ENCODE results near the gene TCF19. TPM values are rescaled to one million over a fixed set of nuclear protein-coding genes. Genes with fewer than 3 reads are reported as not detected.
"Not testable (repeated sequence)": the region's sequence is repeated elsewhere in the genome, so short reads cannot be mapped to it uniquely, and the experiment has no call there.

Gene TCF19
- total and polyA plus RNA-seq, 2 experiments from 2014 or later = 18.3 to 28.4 TPM

DNA sequence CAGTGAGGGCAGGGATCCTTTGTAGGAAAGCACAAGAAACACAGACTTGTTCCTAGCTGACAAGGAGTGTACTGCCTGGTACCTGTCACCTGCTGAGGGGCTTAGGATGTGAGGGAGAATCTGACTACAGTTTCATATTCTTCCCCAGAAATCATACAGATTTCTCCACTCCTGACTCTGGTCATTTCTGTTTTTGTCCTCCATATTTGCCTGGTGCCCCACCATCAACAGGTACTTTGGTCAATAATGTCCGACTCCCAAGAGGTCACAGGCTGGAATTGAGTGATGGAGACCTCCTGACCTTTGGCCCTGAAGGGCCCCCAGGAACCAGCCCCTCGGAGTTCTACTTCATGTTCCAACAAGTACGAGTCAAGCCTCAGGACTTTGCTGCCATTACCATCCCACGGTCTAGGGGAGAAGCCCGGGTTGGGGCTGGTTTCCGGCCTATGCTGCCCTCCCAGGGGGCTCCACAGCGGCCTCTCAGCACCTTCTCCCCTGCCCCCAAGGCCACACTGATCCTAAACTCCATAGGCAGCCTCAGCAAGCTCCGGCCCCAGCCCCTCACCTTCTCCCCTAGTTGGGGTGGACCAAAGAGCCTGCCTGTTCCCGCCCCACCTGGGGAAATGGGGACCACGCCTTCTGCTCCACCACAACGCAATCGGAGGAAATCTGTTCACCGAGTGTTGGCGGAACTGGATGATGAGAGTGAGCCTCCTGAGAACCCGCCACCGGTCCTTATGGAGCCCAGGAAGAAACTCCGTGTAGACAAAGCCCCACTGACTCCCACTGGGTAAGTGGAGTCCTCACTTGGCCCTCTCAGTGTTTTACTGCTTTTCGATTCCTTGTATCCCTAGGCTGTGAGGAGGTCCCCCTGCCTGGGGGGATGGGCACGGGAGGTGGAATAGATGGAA, 3.1 kb downstream of the TCF19 start:
- no peaks in the 10 kb centered on the region for H3K9me3 ChIP-seq (ENCODE audit: low read depth)
- no peaks in the 10 kb centered on the region for H3K9me2 ChIP-seq (ENCODE audit: insufficient read depth)
- H3K27me3 ChIP-seq (replicated peaks; ENCODE audit: insufficient read depth) = no peaks in the 10 kb centered on the region
- no peak for DNase-seq
- H3K79me2 ChIP-seq (ENCODE audit: insufficient read depth) = peaks cover 15% of the 10 kb centered on the region
- no peak overlapping the region for H2AFZ ChIP-seq
- H3K9ac ChIP-seq = no peak overlapping the region
- peaks cover 4% of the 10 kb centered on the region; the same call in 1 of the 2 replicates for H3F3A ChIP-seq (ENCODE audit: insufficient read depth)
- in situ Hi-C loops (cut with MboI) = no loop called here
- H3K4me2 ChIP-seq (ENCODE audit: unreplicated experiment) = no peak overlapping the region
- TF ChIP-seq EZH2phosphoT487 (IDR thresholded peaks at IDR 0.05; ENCODE audit: insufficient read depth, low read depth) (no peak), EZH2 (IDR thresholded peaks at IDR 0.05; ENCODE audit: insufficient read depth, poor library complexity, severe bottlenecking) (no peak)
- H3K36me3 ChIP-seq (ENCODE audit: low read depth) = no peaks in the 10 kb centered on the region
- no peak overlapping the region for H3K27ac ChIP-seq
- 0 out of 2 replicates have a peak, but pooled peaks cover 3% of the 10 kb centered on the region for H3K4me1 ChIP-seq (ENCODE audit: insufficient read depth)
- 90 to 91% methylated on average over 17 to 19 of the region's 19 CpGs for WGBS, 2 experiments (ENCODE audit: low coverage in 1 of 2, low lambda C conversion rate in 2 of 2, missing lambda C conversion rate in 2 of 2)
- no peak overlapping the region for H3K4me3 ChIP-seq
- no peaks in the 10 kb centered on the region for H4K20me1 ChIP-seq (ENCODE audit: insufficient read depth)

DNA sequence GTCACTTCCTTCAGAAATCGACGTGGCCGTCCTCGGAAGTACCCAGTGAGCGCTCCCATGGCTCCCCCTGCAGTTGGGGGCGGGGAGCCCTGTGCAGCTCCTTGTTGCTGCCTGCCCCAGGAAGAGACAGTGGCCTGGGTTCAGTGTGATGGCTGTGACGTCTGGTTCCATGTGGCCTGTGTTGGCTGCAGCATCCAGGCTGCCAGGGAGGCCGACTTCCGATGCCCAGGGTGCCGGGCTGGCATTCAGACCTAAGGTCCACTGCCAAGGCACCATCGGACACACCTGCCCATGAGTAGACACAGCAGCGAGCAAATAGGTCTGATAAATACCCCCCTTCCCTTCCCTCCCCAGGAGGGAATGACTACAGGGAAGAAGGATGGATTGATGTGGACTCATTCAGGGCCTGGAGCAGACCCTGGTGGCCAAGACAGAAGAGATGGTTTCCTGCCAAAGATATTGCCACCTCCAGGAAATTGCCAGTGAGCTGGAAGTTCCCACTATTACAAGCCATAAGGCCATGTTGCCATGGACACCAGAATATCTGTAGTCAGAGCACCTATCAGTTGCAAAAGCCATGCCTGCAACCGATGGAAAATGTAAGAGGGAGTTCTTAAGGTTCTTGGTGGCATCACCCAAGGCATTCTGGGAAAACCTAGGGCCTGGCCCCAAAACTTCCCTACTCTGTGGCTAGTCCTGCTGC, 4.2 kb downstream of the TCF19 start:
- in situ Hi-C loops (cut with MboI) = no loop called here
- Histone ChIP-seq H3K27me3 (replicated peaks; ENCODE audit: insufficient read depth) (no peaks in the 10 kb centered on the region), H4K20me1 (ENCODE audit: insufficient read depth) (no peaks in the 10 kb centered on the region), H3K9me3 (ENCODE audit: low read depth) (no peaks in the 10 kb centered on the region), H3K4me3 (no peak overlapping the region), H3K27ac (no peak overlapping the region), H3K9ac (no peak overlapping the region), H3K9me2 (ENCODE audit: insufficient read depth) (no peaks in the 10 kb centered on the region), H2AFZ (no peak overlapping the region), H3K4me2 (ENCODE audit: unreplicated experiment) (no peak overlapping the region), H3K36me3 (ENCODE audit: low read depth) (no peaks in the 10 kb centered on the region), H3K79me2 (ENCODE audit: insufficient read depth) (peaks cover 15% of the 10 kb centered on the region), H3F3A (ENCODE audit: insufficient read depth) (peaks cover 4% of the 10 kb centered on the region; the same call in 1 of the 2 replicates), H3K4me1 (ENCODE audit: insufficient read depth) (0 out of 2 replicates have a peak, but pooled peaks cover 3% of the 10 kb centered on the region)
- no peak for TF ChIP-seq EZH2 (IDR thresholded peaks at IDR 0.05; ENCODE audit: insufficient read depth, poor library complexity, severe bottlenecking)
- TF ChIP-seq EZH2phosphoT487 (IDR thresholded peaks at IDR 0.05; ENCODE audit: insufficient read depth, low read depth) = no peak
- WGBS, 2 experiments (ENCODE audit: low coverage in 1 of 2, low lambda C conversion rate in 2 of 2, missing lambda C conversion rate in 2 of 2) = 88 to 92% methylated on average over 13 of the region's 13 CpGs
- no peak for DNase-seq

DNA sequence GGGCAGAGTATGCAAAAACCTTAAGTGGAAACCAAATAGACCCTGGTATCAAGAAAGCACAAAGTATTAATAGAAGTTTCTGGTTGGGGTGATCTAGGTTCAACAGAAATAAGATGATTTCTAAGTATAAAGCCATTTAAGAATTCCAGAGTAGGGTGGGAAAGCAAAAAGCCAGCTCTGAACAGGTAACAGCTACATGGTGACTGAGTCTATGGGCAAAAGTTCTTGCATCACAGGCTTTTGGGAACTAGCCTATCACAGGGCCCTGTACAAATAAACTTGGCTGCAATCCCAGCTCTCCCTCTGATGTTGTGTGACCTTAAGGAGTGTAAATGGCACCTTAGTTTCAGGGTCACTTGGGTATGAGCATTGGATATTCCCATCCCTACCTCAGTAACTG, 5.5 kb downstream of the TCF19 start:
- no peaks in the 10 kb centered on the region for H3K27me3 ChIP-seq (replicated peaks; ENCODE audit: insufficient read depth)
- H3F3A ChIP-seq (ENCODE audit: insufficient read depth) = peaks cover 6% of the 10 kb centered on the region
- 0 out of 2 replicates have a peak, but pooled peaks cover 3% of the 10 kb centered on the region for H3K4me1 ChIP-seq (ENCODE audit: insufficient read depth)
- H4K20me1 ChIP-seq (ENCODE audit: insufficient read depth) = no peaks in the 10 kb centered on the region
- in situ Hi-C loops (cut with MboI) = no loop called here
- no peak for TF ChIP-seq EZH2 (IDR thresholded peaks at IDR 0.05; ENCODE audit: insufficient read depth, poor library complexity, severe bottlenecking)
- TF ChIP-seq EZH2phosphoT487 (IDR thresholded peaks at IDR 0.05; ENCODE audit: insufficient read depth, low read depth) = no peak
- H3K4me3 ChIP-seq = no peak overlapping the region
- no peaks in the 10 kb centered on the region for H3K36me3 ChIP-seq (ENCODE audit: low read depth)
- H3K9me3 ChIP-seq (ENCODE audit: low read depth) = no peaks in the 10 kb centered on the region
- no peak overlapping the region for H3K4me2 ChIP-seq (ENCODE audit: unreplicated experiment)
- H3K9me2 ChIP-seq (ENCODE audit: insufficient read depth) = no peaks in the 10 kb centered on the region
- no peak for DNase-seq
- H2AFZ ChIP-seq = no peak overlapping the region
- H3K9ac ChIP-seq = no peak overlapping the region
- H3K27ac ChIP-seq = no peak overlapping the region
- H3K79me2 ChIP-seq (ENCODE audit: insufficient read depth) = peaks cover 15% of the 10 kb centered on the region

DNA sequence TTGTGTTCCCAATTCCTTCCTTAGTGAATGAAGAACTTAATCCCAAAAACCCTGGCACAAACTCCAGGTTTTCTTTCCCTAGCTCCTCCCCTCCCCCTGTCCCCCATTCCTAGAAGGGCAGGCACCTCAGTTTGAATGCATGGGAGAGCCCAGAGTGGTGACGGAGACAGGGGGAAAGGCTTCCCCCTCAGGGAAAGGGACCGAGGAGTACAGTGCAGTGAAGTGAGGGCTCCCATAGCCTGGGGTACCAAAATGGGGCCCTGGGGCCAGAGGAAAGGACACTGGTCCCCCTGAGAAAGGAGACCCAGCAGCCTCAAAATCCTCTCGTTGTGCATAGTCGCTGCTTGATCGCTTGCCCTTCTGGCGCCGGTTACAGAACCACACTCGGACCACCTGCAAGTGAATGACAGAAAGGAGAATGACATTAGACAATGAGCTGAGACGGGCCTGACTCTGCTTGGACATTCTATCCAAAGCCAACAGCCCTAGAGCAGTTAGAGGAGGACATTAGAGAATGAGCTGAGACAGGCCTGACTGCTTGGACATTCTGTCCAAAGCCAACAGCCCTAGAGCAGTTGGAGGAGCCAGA, 6.2 kb downstream of the TCF19 start:
- H3K36me3 ChIP-seq (ENCODE audit: low read depth); H3K9me3 ChIP-seq (ENCODE audit: low read depth); H3F3A ChIP-seq (ENCODE audit: insufficient read depth); H3K27ac ChIP-seq; H2AFZ ChIP-seq; H4K20me1 ChIP-seq (ENCODE audit: insufficient read depth); H3K27me3 ChIP-seq (replicated peaks; ENCODE audit: insufficient read depth); DNase-seq; H3K9me2 ChIP-seq (ENCODE audit: insufficient read depth); H3K4me1 ChIP-seq (ENCODE audit: insufficient read depth); in situ Hi-C loops (cut with MboI); H3K4me2 ChIP-seq (ENCODE audit: unreplicated experiment); H3K4me3 ChIP-seq; H3K9ac ChIP-seq: not testable (repeated sequence)
- H3K79me2 ChIP-seq (ENCODE audit: insufficient read depth) = peaks cover 15% of the 10 kb centered on the region
- WGBS, 2 experiments (ENCODE audit: low coverage in 1 of 2, low lambda C conversion rate in 2 of 2, missing lambda C conversion rate in 2 of 2) = 86 to 90% methylated on average over 8 to 9 of the region's 9 CpGs

DNA sequence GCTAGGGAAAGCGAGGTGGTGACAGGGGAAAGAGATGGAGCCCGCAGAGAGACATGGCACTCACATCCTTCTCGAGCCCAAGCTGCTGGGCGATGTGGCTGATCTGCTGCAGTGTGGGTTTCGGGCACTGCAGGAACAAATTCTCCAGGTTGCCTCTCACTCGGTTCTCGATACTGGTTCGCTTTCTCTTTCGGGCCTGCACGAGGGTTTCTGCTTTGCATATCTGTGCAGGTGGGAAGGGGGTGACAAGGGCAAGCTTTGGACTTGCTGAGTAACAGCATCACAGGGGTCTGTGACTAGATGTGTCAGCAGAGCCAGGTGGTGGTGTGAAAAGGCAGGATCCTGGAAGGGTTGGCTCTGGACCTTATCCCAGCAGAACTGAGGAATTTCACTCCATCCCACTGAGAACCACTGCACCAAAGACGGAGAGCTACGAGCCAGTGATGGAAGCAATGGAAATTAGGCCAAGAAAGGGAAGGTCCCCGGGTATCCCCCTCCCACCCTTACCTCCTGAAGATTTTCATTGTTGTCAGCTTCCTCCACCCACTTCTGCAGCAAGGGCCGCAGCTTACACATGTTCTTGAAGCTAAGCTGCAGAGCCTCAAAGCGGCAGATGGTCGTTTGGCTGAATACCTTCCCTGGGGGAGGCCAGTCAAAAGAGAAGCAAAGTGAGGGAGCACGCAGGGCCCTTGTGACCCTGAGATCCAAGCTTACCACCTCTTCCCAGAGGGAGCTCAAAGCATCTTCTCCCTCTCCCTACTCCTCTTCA, 6.9 kb downstream of the TCF19 start:
- H3K27ac ChIP-seq; H3K4me3 ChIP-seq; H3K9me3 ChIP-seq (ENCODE audit: low read depth); H3K9me2 ChIP-seq (ENCODE audit: insufficient read depth); H3K79me2 ChIP-seq (ENCODE audit: insufficient read depth); H3K9ac ChIP-seq; DNase-seq; in situ Hi-C loops (cut with MboI); H3K4me2 ChIP-seq (ENCODE audit: unreplicated experiment); H2AFZ ChIP-seq; H3F3A ChIP-seq (ENCODE audit: insufficient read depth); H3K36me3 ChIP-seq (ENCODE audit: low read depth); H3K4me1 ChIP-seq (ENCODE audit: insufficient read depth); H4K20me1 ChIP-seq (ENCODE audit: insufficient read depth); H3K27me3 ChIP-seq (replicated peaks; ENCODE audit: insufficient read depth): not testable (repeated sequence)
- WGBS, 2 experiments (ENCODE audit: low coverage in 1 of 2, low lambda C conversion rate in 2 of 2, missing lambda C conversion rate in 2 of 2) = 86 to 90% methylated on average over 17 of the region's 17 CpGs
